PFSK-1 (cell line): ENCODE data around the gene DMWD.

Experiments used
- FOXP2 ChIP-seq: optimal IDR thresholded peaks from 2 replicates; pipeline ENCODE3; 2011; ENCODE audit warnings: borderline replicate concordance, control low read depth, inconsistent platforms; ENCODE audit not compliant: insufficient read depth; ENCODE audit errors: extremely low read length, extremely low read depth
- POLR2AphosphoS5 ChIP-seq: IDR thresholded peaks from 2 replicates; pipeline ENCODE4 v1.6.1; 2012; ENCODE audit warnings: low read depth, mild to moderate bottlenecking, control low read depth, low read length, moderate library complexity
- SIN3A ChIP-seq: IDR thresholded peaks from 2 replicates; pipeline ENCODE4 v1.6.1; 2012; ENCODE audit warnings: mild to moderate bottlenecking, low read length, moderate library complexity, borderline replicate concordance; ENCODE audit not compliant: insufficient read depth
- TAF1 ChIP-seq: IDR thresholded peaks from 2 replicates; pipeline ENCODE4 v1.6.1; 2012; ENCODE audit warnings: low read length, control low read depth, borderline replicate concordance; ENCODE audit not compliant: insufficient read depth
- TF ChIP-seq, protein P1 (sequence below), 2 experiments: IDR thresholded peaks; 2 replicates each; pipeline versions ENCODE4 v1.6.1 to v1.8.0; 2011 to 2012; ENCODE audit warnings: low read depth in 2 of 2, low read length in 2 of 2, control low read depth in 1 of 2, inconsistent platforms in 1 of 2, mild to moderate bottlenecking in 1 of 2, moderate library complexity in 1 of 2; ENCODE audit not compliant: insufficient read depth in 1 of 2

Gene DMWD

DNA sequence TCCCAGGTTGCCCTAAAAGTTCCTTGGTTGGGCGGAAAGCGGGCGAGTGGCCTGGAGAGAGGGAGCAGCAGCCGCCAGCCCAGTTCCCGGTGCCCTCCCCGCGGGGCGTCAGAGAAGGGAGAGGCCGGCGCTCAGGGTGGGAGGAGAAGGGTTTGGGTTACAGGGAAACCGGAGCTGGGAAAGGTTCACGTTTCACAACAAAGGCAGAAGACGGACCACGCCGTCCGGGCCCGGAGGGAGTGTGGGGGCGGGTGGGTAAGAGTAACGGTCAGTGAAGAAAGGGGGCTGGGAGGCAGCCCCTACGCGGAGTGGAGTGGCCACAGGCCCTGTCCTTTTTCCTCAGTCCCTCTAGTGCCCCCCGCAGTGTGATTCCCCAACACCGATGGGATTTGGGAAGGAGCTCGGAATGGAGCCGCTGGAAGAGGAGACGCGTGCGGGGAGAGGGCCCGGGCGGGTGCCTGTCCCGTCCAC lies 25.2 kb downstream of the DMWD start:
- TF ChIP-seq TAF1 (peak; percentile 33; the same call in 1 of the 2 replicates), FOXP2 (no peak), POLR2AphosphoS5 (peak; percentile 66), SIN3A (peak; percentile 86; the same call in 1 of the 2 replicates)
- TF ChIP-seq, protein P1, sequence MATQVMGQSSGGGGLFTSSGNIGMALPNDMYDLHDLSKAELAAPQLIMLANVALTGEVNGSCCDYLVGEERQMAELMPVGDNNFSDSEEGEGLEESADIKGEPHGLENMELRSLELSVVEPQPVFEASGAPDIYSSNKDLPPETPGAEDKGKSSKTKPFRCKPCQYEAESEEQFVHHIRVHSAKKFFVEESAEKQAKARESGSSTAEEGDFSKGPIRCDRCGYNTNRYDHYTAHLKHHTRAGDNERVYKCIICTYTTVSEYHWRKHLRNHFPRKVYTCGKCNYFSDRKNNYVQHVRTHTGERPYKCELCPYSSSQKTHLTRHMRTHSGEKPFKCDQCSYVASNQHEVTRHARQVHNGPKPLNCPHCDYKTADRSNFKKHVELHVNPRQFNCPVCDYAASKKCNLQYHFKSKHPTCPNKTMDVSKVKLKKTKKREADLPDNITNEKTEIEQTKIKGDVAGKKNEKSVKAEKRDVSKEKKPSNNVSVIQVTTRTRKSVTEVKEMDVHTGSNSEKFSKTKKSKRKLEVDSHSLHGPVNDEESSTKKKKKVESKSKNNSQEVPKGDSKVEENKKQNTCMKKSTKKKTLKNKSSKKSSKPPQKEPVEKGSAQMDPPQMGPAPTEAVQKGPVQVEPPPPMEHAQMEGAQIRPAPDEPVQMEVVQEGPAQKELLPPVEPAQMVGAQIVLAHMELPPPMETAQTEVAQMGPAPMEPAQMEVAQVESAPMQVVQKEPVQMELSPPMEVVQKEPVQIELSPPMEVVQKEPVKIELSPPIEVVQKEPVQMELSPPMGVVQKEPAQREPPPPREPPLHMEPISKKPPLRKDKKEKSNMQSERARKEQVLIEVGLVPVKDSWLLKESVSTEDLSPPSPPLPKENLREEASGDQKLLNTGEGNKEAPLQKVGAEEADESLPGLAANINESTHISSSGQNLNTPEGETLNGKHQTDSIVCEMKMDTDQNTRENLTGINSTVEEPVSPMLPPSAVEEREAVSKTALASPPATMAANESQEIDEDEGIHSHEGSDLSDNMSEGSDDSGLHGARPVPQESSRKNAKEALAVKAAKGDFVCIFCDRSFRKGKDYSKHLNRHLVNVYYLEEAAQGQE (IDR thresholded peaks at IDR 0.05; ENCODE audit: insufficient read depth in 1 of 2, low read depth in 2 of 2, low read length in 2 of 2), result no peak

DNA sequence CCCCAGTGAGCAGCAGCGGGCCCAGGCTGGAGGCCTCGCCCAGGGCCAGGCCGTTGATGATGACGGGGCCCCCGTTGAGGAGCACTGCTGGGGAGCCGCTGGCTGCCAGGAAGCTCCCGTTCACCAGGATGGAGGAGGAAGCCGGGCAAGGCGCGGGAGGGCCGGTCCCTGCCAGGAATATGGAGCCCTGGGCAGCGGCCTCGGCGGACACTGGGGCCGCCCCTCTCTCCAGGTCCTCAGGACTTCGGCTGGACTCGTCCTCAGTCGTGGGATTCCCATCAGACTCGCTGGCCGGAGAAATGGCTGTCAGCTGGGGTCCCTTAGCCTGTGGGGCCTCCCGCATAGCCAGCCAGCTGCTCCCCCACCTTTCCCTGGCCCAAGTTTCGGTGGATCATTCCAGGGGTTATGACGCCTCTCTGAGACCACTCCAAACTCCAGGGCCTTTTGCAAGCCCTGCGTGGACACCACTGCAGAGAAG lies 25.7 kb downstream of the DMWD start:
- TF ChIP-seq SIN3A, result no peak
- TF ChIP-seq, protein P1 (IDR thresholded peaks at IDR 0.05; ENCODE audit: insufficient read depth in 1 of 2, low read depth in 2 of 2, low read length in 2 of 2), result no peak
- no peak for TF ChIP-seq FOXP2
- TF ChIP-seq POLR2AphosphoS5, result no peak
- TF ChIP-seq TAF1, result no peak

DNA sequence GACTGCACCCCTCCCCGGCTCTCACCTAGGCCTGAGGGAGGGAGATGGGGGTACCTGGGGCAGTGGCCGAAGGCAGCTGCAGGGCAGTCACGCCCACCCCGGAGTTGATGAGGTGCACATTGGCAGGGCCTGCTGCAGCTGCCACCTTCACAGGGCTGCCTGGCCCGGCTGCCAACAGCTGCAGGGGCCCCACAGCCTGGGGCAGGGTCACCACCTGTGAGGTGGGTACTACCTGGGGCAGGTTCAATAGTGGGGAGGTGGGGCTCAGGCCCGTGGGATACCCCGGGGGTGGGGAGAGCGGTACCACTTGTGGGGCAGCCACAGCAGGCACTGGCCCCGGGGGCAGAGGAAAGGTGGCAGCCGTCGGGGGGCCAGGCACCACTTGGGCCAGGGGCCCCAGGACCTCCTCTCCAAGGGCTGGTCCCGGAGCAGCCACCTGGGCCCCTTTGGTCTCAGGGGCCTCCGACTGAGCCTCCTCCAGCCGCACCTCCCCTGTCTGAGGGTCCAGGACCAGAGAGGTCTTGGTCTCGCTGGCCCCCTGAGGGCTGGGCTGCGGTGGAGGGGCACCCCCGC lies 26.3 kb downstream of the DMWD start:
- TF ChIP-seq SIN3A (no peak), TAF1 (no peak), FOXP2 (no peak), POLR2AphosphoS5 (no peak)
- TF ChIP-seq, protein P1 (IDR thresholded peaks at IDR 0.05; ENCODE audit: insufficient read depth in 1 of 2, low read depth in 2 of 2, low read length in 2 of 2), result no peak

- no peak for TF ChIP-seq SIN3A
- no peak for TF ChIP-seq FOXP2
- TF ChIP-seq POLR2AphosphoS5, result no peak
- TF ChIP-seq, protein P1 (IDR thresholded peaks at IDR 0.05; ENCODE audit: insufficient read depth in 1 of 2, low read depth in 2 of 2, low read length in 2 of 2), result no peak
- no peak for TF ChIP-seq TAF1
These were observed 26.8 kb downstream of the DMWD start for GRCh38 chr19:45765702-45766295.
